HG02885 (cell line): ENCODE measurements around the gene MRPL55.

ENCODE experiments used
- ATAC-seq: cut with Tn5 transposase; IDR thresholded peaks from one replicate; pipeline ENCODE4 v1.9.1; 2021; ENCODE audit warnings: mild to moderate bottlenecking; ENCODE audit not compliant: unreplicated experiment, poor library complexity

Gene MRPL55

DNA sequence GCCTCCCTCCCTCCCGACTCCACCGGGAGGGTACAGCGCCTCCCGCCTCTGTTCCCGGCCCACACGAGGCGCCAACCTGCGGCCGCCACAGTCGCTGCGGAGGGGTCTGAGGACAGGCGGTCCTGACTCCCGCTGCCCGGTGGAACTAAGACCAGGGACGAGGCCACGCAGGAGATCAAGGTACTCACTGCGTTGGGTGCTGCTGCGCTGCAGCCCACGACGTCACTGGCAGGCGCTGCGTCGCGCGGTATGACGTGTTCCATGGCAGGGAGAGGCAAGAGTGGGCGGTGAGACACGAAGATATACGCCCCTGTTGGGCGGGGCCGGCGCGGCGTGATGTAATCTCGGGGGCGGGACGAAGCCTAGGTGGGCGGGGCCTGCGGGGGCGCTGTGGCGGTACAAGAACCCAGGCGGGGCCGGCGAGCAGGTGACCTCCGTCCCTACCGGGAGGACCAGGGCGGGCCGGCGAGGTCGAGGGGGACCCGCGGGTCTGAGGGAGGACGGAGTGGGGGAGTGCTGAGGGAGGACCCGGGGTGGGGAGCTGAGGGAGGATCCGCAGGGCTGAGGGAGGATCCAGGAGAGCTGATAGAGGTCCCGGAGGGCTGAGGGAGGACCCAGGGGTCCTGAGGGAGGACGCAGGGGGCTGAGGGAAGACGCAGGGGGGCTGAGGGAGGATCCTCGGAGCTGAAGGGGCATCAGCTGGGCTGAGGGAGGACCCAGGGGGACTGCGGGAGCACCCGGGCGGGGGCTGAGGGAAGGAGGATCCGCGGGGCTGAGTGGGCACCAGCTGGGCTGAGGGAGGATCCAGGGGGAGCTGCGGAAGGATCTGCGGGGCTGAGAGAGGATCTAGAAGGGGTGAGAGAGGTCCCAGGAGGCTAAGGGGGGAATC is at the start of gene MRPL55:
TSS of gene MRPL55 (minus strand) at position 227 of the 889 bp plus-strand sequence. CDS start 1,039 bp downstream, outside the sequence.
- peak; percentile 89 for ATAC-seq

DNA sequence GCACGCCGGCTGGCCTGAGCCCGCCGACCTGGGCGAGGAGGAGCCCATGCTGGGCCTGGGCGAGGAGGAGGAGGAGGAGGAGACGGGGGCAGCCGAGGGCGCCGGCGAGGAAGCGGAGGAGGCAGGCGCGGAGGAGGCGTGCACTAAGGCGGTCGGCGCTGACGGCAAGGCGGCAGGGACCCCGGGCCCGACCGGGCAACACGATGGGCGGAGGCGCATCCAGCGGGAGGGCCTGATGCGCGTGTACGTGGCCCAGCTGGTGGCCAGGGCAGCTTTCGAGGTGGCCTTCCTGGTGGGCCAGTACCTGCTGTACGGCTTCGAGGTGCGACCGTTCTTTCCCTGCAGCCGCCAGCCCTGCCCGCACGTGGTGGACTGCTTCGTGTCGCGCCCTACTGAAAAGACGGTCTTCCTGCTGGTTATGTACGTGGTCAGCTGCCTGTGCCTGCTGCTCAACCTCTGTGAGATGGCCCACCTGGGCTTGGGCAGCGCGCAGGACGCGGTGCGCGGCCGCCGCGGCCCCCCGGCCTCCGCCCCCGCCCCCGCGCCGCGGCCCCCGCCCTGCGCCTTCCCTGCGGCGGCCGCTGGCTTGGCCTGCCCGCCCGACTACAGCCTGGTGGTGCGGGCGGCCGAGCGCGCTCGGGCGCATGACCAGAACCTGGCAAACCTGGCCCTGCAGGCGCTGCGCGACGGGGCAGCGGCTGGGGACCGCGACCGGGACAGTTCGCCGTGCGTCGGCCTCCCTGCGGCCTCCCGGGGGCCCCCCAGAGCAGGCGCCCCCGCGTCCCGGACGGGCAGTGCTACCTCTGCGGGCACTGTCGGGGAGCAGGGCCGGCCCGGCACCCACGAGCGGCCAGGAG is 49.3 kb upstream of the MRPL55 start:
- no peak for ATAC-seq

DNA sequence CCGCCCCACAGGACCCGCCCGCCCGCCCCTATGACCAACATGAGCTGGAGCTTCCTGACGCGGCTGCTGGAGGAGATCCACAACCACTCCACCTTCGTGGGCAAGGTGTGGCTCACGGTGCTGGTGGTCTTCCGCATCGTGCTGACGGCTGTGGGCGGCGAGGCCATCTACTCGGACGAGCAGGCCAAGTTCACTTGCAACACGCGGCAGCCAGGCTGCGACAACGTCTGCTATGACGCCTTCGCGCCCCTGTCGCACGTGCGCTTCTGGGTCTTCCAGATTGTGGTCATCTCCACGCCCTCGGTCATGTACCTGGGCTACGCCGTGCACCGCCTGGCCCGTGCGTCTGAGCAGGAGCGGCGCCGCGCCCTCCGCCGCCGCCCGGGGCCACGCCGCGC is 48.6 kb upstream of the MRPL55 start:
- ATAC-seq, result no peak

DNA sequence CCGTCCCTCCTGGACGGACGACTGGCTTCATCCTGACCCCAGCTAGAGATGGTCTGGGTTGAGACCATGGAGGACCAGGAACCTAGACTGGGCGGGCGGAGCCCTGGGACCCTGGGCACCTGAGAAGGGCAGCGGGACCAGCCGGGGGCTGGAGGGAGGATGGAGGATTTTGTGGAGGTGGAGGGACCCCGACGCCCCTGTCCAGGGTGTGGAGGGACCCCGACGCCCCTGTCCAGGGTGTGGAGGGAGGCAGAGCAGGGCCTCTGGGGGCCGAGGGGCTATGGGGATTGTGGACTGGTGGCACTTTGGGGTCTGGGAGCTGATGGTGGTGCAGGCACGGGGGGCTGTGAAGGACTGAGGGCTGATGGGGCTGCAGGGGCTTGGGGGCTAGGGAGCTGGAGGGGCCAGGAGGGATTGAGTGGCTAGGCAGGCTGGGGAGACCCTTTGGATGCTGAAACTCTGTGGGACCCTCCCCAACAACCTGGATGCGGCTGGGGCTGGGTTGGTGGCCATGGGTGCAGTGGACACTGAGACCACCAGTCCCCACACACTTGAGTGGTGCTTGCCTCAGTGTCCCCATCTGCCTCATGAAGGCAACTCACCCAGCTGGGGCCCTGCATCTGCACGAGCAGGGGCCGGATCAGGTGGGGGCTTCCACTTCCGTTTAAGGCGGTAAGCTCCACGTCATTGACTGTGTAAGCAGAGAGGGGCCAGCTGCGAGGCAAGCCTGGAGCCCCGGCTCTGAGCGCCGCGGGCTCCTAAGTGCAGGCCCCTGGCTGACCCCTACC is 48.0 kb upstream of the MRPL55 start:
- ATAC-seq, result no peak

DNA sequence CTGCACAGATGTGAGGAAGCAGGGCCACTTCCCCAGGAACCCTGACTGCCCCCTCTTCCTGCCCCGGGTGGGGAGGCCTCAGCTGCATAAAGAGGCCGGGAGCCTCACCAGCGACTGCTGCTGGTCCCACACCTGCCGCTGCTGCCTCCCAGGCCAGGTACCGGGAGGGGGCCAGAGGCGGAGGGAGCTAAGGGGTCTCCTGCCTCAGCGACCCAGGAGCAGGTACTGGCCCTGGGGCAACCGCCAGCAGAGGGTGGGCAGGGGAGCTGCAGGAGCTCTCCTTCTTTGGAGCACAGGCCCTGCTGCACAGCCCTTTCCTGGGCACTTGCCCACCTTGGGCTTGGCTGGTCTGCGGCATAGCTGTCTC is 47.4 kb upstream of the MRPL55 start:
- ATAC-seq, result no peak

DNA sequence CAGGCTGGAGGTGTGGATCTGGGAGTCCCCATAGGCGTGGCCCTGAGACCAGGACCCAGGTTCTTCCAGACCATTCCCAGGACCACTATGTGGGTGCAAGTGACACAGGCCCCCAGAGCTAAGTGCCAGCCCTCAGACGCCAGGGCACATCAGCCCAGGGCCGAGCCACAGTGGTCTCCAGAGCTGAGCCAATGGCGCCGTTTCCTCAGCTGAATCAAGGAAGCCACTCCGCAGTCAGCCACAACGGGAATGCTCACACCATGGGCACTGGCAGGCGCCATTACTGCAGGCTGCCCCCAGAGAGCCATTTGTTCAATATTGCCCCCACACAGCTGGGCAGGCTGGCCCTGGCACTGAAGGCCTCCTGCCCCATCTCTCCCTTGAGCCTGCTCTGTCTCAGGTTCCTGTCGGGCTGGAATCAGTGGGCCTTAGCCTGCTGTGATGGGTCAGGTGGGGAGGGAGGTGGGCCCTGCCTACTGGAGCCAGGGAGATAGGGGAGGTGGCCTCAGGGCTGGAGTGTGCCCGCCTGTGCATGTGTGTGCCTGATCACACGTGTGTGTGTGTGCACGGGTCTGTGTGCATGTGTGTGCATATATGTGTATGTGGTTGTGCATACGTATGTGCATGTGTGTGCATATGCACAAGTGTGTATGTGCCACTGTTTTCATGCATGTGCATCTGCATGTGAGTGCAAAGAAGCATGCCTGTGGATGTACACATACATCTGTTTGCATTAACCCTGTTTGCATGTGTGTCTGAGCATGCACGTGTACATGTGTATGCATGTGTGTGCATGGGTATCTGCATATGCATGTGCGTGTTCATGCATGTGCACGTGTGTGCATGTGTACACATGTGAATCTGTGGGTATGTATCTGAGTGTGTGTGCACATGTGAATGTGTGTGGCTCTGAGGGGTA is 46.8 kb upstream of the MRPL55 start:
- ATAC-seq, result no peak

DNA sequence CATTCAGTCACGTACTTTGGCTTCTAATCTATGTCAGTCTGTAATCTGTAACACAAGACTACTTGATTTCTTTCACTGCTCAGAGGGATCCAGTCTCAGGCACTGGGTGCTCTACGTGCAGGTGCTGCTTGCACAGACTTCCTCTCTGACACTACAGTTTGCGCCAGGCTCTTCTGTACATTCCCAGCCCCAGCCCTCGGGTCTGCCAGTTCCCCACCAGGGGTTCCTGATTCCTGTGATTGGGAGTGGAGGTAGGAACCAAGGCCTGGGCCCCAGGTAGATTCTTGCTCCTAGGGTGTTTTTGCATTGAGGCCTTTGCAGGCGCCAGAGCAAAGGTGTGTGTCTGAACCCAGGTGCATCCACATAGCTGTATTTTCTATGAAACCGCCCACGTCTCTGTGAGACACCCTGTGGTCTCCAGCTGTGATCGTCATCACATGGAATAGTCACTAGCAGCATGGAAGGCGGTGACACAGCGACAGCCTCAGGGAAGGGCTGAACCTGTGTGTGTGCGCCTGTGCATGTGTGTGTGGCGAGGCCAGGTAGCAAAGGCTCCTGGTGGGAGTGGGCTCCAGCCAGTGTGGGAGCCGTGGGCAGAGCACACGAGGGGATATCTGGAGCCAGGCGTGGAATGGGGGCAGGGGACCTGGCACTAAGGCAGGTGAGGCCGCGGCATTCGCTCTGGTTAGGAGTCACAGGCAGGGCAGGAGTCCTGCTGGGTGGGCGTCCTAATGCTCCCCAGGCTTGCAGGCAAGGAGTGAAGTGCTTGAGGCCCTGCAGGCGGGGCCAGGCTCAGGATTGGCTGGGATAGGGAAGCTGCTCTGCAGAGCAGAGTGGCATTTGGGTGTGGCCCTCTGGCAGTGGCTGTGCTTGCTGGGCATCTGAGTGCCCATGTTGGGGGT is 45.8 kb upstream of the MRPL55 start:
- no peak for ATAC-seq

DNA sequence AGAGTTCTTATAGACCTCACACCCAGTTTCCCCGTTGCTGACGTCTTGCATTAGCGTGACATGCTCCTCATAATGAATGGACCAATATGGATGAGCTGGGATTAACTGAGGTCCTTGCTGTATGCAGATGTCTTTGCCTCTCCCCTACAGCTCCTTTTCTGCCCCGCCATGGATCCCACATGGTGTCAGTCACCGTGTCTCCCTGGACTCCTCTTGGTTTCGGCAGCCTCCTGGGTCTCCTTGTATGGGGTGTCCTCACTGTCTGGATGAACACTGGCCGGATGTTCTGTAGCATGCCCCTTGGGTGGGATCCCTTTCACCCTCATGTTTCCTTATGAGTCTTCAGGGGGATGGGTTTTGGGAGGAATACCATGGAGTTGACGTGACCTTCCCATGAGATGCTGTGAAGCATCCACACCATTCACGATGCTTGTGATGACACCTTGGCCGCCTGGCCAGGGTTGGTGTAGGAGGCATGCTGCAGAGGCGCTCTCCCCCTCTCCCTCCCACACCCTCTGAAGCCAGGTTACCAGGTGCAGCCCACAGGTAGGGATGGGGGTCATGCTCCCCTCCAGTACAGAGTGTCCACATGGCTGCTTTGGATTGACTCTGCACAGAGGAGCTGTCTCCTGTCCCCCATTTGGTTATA is 45.0 kb upstream of the MRPL55 start:
- ATAC-seq, result no peak

DNA sequence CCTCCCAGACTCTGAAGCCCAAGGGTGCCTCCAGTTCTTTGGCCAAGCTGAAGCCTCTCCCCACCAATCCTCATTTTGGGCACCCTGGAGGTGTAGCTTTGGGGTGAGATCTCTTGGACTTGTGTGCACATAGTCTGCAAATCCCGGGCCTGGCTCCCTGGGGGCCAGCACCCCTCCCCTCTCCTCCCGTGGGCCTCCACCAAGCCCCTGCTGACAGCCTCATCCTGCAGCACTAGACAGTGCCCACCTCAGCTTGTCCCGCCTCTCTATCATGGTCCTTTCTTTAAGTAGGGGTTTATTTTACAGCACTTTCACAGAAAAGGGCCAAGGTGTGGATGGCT is 43.8 kb upstream of the MRPL55 start:
- no peak for ATAC-seq

DNA sequence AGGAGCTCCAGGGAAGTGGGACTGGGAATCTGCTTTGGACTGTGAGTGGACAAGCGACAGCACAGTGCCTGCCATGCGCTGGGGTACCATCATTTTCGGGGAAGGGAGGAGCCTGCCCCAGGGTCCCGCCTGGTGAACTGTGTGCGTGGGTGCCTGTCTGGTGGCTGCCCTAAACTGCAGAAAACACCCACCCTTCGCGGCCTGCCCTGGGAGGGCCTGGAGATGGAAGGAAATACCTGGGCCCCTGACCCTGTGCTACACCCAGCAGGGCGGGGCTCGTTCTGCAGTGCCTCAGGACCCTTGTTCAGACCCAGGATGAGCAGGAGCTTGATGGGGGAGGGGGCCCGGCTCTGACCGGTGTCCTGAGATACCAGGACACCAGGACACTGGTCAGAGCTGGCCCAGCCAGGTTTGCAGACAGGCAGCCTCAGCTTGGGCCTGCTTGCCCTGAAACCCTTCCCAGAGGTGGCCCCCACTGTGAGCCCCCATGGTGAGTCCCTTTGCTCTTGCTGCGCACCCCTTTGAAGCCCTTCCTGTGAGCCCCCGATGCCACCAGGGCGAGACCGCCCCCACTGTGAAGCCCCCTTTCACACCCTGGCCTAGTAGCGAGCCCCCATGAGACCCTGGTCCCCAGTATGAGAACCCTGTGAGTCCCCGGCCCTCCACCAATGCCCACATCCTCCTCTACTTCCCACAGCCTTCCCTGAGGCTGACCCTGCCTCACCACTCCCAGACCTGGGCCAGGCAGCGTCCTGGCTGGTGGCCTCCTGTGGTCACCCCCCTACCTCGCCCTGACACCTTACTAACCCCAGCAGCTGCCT is 43.2 kb upstream of the MRPL55 start:
- ATAC-seq, result no peak

DNA sequence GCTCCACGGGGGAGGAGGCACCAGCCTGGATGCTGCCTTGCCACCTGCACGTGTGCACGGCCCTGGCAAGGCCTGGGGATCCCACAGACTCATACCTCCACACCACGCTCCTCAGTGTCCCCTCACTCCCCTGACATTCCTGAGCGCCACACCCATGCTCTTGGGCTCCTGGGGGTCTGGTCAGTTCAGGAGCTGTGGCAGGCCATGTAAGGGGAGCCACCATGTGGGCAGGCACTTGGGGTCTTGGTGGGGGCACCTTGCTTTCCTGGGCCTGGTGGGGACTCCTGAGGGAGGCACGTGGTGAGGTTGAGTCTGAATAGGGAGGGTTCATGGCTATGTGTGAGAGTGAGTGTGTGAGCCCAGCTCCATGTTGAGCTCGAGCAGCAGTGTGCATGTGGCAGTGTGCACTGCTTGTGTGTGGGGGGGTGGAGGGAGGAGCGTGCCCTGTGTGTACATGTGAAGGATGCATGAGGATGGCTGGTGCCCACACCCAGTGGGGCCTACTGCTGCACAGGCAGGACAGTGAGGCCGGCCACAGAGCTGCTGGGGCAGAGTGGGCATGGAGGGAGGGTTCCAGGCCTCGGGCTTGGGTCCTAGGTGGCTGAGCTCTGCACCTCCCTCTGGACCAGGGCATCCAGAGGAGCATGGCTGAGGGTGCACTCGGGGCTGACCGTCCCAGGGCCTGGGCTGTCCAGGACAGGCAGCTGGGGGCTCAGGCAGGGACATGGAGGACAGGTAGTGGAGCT is 42.3 kb upstream of the MRPL55 start:
- no peak for ATAC-seq

DNA sequence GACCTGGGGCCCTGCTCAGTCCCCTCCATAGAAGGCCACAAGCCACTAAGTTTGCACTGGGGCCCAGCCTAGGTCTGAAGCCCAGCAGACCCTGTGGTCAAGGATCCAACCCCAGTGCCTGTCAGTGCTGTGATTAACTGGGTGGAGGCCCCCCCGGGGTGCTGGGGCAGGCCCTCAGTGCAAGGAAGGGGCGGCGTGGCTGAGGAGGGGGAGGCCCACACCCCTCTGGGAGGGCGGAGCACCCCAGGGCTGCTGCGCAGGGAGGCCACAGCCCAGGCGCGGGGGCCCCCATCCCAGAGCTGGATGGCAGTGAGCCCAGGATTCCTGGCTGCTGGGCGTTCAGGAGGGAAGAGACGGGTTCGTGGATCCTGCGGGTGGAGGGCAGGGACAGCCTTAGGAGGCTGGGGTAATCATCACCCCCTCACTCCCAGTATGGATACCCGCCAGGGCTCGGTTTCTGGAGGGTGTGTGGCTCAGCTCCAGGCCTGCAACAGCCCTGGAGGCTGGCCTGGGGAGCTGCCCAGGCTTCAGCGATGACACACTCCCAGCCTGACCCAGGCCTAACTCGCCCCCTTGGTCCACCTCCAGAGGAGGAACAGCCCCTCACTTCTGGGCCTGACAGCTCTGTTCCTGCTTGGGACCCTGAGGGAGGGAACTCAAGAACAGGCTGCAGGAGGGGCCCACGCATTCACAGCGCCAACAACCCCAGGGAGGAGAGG is 41.5 kb upstream of the MRPL55 start:
- no peak for ATAC-seq

DNA sequence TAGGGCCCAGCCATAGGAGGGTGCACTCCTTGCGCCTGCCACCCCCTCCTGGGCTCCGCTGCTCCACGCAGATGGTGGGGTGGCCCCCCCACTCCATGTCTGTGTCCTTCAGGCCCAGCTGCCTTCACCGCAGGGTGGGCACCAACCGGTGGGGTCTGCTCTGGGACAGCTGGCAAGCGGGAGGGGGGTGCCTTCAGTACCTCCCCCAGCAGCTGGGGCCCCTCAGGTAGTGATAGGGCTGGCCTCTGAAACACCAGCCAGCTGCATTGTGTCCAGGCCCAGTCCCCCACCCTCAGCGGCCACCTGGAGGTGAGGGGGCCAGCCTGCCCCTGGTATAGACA is 41.0 kb upstream of the MRPL55 start:
- ATAC-seq, result no peak

DNA sequence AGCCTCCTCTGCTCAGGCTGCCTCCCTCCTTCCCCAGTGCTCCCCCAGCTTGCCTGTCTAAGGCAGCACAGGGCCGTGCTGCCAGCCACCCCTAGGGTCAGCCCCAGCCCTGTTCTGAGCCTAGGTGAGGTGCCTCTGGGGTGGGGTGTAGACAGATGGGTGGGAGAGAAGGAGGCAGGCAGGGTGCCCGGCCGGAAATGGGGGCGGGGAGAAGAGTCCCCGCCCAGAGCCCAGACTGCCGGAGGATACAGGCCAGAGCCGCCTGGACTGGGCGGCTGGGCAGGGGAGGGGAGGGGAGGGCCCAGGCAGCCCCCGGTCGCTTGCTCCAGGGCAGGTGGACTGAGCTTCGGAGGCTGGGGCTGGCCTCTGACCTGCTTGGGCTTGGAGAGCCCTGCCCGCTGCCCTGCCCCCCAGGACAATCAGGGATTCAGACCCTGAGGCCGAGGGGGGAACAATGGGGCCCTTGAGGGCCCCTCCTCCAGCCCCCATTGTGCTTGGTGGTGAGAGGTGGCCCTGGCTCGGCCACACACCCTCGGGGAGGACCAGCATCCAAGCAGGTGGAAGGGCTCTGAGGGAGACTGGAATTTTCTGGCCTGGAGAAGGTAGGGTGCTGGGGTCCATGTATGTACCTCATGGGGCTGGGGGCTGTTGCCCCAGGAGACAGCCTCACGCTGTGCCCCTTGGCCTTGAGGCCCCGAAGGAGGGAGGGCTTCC is 40.5 kb upstream of the MRPL55 start, which contains the start of gene GJC2:
TSS of gene GJC2 (plus strand) at position 525 of the 714 bp plus-strand sequence. CDS start 7,829 bp downstream, outside the sequence.
- ATAC-seq, result no peak

DNA sequence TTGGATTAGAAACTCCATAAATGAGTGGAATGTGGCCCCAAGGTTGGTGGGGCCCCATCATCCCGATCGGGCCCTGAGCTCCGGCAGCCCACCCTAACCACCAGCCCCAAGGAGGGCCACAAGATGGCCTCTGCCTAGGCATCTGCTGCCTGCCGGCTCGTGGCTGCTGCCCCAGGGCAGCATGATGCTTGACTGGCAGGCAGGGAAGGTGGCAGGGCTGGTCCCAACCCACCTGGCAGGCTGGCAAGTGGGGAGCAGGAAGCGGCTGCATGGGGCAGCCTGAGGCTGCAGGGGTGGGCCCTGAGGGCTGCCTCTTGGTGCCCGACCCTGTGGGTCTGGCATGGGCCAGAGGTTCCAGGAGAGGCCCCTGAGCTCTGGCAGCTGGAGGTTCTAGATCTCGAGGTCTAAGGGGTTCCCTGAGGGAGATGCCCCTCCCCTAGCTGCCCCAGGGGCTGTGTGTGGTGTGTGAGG is 39.9 kb upstream of the MRPL55 start:
- no peak for ATAC-seq
